HFF-Myc (cell line): ENCODE measurements around the gene R3HDM2.

Experiments
- DNase-seq: peaks from one replicate; pipeline ENCODE4 v3.0.0-alpha.2; 2011; ENCODE audit warnings: low read depth; ENCODE audit errors: extremely low read depth
- H3K4me3 ChIP-seq: replicated peaks from 2 replicates; pipeline ENCODE4 v1.5.1; 2011; ENCODE audit warnings: low read depth, mild to moderate bottlenecking, control low read depth, low read length
- TF ChIP-seq, protein P1 (sequence below): IDR thresholded peaks from 2 replicates; pipeline ENCODE4 v1.5.1; 2012; ENCODE audit warnings: mild to moderate bottlenecking, low read depth, low read length, control low read depth; ENCODE audit errors: missing control alignments

R3HDM2 gene

DNA sequence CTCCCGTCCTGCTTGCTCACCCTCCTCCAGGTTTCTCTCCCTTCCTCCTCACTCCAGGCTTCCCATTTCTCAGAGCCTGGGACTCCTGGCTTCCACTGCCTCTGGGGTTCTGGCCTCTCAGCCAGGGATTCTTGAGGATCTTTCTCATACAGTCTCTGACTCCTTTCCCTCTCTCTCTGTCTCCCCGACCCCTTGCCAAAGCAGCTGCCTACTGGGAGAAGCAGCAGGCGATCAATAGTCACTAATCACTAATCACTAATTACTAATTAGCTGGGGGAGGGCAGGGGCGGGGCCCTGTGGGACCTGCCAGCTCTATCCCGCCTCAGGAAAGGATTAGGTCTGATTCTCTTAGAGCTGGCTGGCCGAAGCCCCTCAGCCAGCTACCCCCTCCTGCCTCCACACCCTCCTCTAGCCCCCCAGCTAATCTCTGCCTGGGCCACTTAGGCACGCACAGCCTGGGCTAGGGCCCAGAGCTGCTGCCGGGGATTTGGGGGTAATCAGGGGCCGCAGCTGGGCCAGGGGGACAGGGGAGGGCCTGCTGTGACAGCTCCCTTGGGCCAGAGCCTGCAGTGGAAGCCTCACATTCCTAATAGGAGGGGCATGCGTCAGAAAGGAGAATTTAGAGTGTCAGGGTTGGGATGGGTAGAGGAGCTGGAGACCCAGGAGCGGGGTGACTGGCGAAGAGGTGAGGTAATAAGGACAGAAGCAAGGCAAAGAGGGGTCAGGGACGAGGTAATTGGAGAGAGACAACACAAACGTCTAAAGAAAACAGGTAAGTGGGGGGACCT is 211.4 kb downstream of the R3HDM2 start:
- TF ChIP-seq, protein P1, sequence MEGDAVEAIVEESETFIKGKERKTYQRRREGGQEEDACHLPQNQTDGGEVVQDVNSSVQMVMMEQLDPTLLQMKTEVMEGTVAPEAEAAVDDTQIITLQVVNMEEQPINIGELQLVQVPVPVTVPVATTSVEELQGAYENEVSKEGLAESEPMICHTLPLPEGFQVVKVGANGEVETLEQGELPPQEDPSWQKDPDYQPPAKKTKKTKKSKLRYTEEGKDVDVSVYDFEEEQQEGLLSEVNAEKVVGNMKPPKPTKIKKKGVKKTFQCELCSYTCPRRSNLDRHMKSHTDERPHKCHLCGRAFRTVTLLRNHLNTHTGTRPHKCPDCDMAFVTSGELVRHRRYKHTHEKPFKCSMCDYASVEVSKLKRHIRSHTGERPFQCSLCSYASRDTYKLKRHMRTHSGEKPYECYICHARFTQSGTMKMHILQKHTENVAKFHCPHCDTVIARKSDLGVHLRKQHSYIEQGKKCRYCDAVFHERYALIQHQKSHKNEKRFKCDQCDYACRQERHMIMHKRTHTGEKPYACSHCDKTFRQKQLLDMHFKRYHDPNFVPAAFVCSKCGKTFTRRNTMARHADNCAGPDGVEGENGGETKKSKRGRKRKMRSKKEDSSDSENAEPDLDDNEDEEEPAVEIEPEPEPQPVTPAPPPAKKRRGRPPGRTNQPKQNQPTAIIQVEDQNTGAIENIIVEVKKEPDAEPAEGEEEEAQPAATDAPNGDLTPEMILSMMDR, result no peak
- DNase-seq, result no peak
- H3K4me3 ChIP-seq, result no peak overlapping the region

DNA sequence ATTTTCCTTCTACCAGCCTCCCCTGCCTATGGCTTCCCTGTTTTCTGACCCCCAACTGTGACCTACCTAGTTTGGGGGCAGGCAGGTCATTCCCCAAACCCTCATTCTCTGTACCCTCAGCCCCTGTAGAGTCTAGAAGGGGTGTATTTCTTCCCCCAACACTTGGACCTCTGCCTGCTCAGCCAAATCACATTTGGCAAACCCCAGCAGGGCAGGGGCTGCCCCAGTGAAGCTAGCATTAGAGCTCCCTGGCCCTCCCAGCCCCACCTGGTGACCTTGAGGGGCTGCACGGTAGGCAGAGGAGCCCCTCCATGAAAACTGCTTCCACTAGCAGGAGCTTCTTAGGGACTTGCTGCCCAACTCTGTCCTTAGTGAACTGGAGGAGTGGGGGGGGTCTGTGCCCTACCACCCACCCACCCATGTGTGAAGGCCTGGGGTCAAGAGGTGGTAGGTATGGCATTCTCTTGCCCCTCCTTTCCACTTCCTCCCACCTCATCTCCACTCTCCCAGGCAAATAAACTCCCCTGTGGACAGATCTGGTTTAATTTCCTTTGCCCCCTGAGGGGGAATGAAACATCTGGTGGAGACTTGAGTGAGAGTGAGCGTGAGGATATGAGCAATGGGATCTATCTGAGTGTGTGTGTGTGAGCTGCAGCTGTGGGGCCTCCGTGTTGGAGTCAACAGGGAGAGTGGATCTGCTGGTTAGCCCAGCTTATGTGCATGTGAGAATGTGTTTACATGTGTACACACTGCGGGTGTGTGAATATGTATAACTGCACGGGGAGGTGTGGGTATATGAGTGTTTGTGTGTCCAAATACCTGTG is 212.6 kb downstream of the R3HDM2 start:
- no peak for DNase-seq
- no peak overlapping the region for H3K4me3 ChIP-seq
- TF ChIP-seq, protein P1, result no peak

DNA sequence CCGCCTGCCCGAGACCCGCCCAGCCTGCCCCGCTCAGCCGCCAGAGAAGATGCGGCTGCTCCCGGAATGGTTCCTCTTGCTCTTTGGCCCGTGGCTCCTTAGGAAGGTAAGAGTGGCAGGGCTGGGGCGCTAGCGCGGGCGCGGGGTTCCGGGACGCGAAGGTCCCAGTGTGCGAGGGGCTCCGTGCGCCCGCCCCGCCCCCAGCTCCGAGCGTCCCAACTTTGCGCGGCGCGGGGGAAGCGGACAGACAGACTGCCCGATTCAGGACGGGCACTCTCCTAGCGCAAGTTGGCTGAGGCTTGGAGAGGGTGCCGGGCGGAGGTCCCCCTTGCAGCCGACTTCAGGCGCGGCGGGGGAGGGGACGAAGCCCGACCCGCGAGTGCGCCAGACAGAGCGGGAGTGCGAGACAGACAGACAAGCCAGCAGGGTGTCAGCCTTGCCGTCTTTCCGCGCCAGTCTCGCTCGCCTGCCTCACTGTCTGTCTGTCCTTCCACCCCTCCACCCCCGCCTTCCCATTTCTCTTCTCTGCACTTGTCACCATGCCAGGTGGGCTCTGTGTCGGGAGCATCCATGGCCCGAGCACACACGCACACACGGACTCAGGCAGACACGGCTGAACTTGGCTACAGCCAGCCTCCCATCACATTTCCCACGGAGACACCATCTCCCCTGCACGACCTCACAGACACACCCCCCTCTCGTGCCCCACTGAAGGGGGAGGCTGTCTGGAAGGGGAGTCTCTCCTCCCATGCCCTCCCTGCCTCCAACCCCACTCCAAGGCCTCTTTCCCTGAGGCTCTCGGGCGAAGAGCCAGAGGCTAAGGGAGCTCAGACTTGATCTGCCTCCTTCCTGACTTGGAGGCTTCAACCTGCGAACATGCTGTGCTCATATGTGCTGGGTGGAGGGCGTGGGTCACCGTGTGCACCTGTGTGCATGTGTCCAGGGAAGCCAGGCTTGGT is 213.6 kb downstream of the R3HDM2 start:
- H3K4me3 ChIP-seq, result peak overlapping the region; percentile 47
- no peak for DNase-seq
- TF ChIP-seq, protein P1, result no peak

DNA sequence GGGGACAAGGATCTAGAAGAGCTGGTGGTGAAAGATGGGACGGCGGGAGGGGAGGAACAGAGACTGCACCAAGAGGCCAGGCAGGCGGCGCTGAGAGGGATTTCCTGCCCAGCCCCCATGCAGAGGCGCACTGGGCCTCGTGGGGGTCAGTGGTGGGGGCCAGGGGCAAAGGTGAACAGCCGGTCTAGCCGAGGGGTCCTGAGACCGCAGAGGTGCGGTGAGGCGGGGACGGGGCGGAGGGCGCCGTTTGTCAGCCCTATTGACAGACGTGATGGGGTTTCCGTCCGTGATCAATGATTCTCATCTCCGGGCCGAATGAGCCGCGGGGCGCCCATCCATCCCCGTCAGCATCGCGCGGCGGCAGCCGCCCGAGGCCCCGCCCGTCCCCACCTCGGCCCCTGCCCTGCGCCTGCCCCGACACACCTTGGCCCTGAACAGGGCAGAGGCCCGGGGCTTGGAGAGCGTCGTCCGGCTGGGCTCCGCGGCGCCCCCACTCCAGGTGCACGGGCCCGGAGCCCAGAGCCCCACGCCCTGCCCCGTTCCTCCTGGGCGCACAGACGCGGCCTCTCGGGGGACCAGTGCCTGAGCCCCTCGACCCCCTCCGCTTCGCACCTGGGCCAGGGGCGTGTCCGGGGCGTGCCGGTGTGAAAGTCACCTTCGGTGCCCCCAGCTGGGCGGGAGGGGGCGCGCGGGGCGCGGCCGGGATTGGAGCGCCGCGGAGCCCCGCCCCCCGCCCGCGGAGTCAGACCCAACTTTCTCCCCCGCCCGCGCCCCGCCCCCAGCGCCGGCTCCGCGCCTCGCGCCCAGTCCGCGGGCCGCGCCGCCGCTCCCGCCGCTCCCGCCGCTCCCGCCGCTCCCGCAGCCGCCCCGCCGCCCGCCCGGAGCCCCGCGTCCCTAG is 214.6 kb downstream of the R3HDM2 start, which contains the start of gene NXPH4:
Gene NXPH4 (plus strand): TSS at position 781 of the 898 bp plus-strand sequence. CDS start 176 bp downstream, outside the sequence.
- TF ChIP-seq, protein P1, result no peak
- DNase-seq, result no peak
- H3K4me3 ChIP-seq, result peak within 1 kb of the TSS; percentile 47

DNA sequence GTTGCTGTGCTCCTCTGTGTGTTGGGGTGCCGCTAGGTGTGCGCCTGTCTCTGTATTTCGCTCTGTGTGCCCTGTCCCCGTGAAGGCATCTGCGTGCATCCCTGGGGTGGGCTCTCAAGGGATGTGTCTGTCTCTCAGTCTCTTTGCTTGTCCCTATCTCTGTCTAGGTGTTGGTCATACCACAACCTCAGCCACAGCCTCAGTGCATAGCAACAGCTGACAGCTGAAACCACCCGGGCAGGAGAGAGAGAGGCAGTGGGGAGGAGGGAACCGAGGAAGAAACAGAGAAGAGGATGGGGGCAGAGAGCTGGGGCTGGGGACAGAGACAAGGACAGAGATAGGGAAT is 215.2 kb downstream of the R3HDM2 start:
- TF ChIP-seq, protein P1, result no peak
- H3K4me3 ChIP-seq, result no peak overlapping the region

More for the DNA sequence above, 215.2 kb downstream of the R3HDM2 start:
- no peak for DNase-seq
